GM06990 (cell line): ENCODE measurements around the gene LRBA.

ENCODE experiments used
- DNase-seq: peaks from one replicate; pipeline ENCODE4 v3.0.0-alpha.2; 2011; ENCODE audit not compliant: insufficient read length; ENCODE audit errors: extremely low read depth
- H3K27me3 ChIP-seq: replicated peaks from 2 replicates; pipeline ENCODE4 v1.6.0; 2011; ENCODE audit warnings: low read length; ENCODE audit not compliant: control insufficient read depth, insufficient read depth
- H3K36me3 ChIP-seq: 2 replicates; pipeline ENCODE4 v1.5.1; 2011; ENCODE audit warnings: low read length; ENCODE audit not compliant: control insufficient read depth, insufficient read depth
- H3K4me3 ChIP-seq: replicated peaks from 2 replicates; pipeline ENCODE4 v1.5.1; 2011; ENCODE audit warnings: low read depth, mild to moderate bottlenecking, control low read depth, low read length
- CTCF ChIP-seq: IDR thresholded peaks from 2 replicates; pipeline ENCODE4 v1.5.1; 2011; ENCODE audit warnings: low read length, control low read depth, mild to moderate bottlenecking, inconsistent platforms; ENCODE audit not compliant: insufficient read depth, poor library complexity, severe bottlenecking

The LRBA gene

GRCh38 chr4:150943126-150943525, 72.0 kb downstream of the LRBA start:
- H3K36me3 ChIP-seq: no peaks in the 10 kb centered on the region
- H3K4me3 ChIP-seq: no peak overlapping the region
- no peaks in the 10 kb centered on the region for H3K27me3 ChIP-seq
- DNase-seq: no peak
- no peak for TF ChIP-seq CTCF

GRCh38 chr4:150942539-150942938, 72.5 kb downstream of the LRBA start:
- H3K27me3 ChIP-seq: no peaks in the 10 kb centered on the region
- TF ChIP-seq CTCF: no peak
- no peak for DNase-seq

GRCh38 chr4:150940123-150940522, 75.0 kb downstream of the LRBA start:
- TF ChIP-seq CTCF: no peak
- H3K27me3 ChIP-seq: no peaks in the 10 kb centered on the region
- no peak overlapping the region for H3K4me3 ChIP-seq
- no peaks in the 10 kb centered on the region for H3K36me3 ChIP-seq
- no peak for DNase-seq

More at GRCh38 chr4:150942539-150942938, 72.5 kb downstream of the LRBA start:
- Histone ChIP-seq H3K4me3 (no peak overlapping the region), H3K36me3 (no peaks in the 10 kb centered on the region)

- no peak overlapping the region for H3K4me3 ChIP-seq
These were observed 75.6 kb downstream of the LRBA start for GRCh38 chr4:150939530-150939929.

GRCh38 chr4:150938873-150939499, 76.1 kb downstream of the LRBA start:
- Histone ChIP-seq H3K36me3 (no peaks in the 10 kb centered on the region), H3K4me3 (no peak overlapping the region), H3K27me3 (no peaks in the 10 kb centered on the region)
- no peak for TF ChIP-seq CTCF
- no peak for DNase-seq

More at GRCh38 chr4:150939530-150939929, 75.6 kb downstream of the LRBA start:
- no peak for TF ChIP-seq CTCF
- DNase-seq: no peak
- Histone ChIP-seq H3K27me3 (no peaks in the 10 kb centered on the region), H3K36me3 (no peaks in the 10 kb centered on the region)

- H3K36me3 ChIP-seq: no peaks in the 10 kb centered on the region
- no peaks in the 10 kb centered on the region for H3K27me3 ChIP-seq
- no peak for TF ChIP-seq CTCF
- DNase-seq: no peak
- no peak overlapping the region for H3K4me3 ChIP-seq
These were observed 76.7 kb downstream of the LRBA start for GRCh38 chr4:150938417-150938816.
